ENCODE results near the gene LILRB4. TPM values are rescaled to one million over a fixed set of nuclear protein-coding genes. Genes with fewer than 3 reads are reported as not detected.

LILRB4 gene
- total and polyA plus RNA-seq, 9 of the 15 experiments (the other 6 are each of a cell fraction or from before 2014, with no cell fraction given), result not detected

GRCh38 chr19:54692298-54692615 lies 29.5 kb downstream of the LILRB4 start:
- WGBS (ENCODE audit: insufficient coverage, low coverage, missing lambda C conversion rate), result 13% methylated on average over 4 of the region's 4 CpGs
- Histone ChIP-seq H3K79me2 (ENCODE audit: control insufficient read depth, insufficient read depth, low read length) (no peaks in the 10 kb centered on the region), H3K36me3 (ENCODE audit: control insufficient read depth, insufficient read depth, low read length) (no peaks in the 10 kb centered on the region), H3K4me2 (ENCODE audit: insufficient read depth, low read length) (no peak overlapping the region), H3K9me1 (ENCODE audit: control insufficient read depth, insufficient read depth, low read length) (no peaks in the 10 kb centered on the region), H3K27ac (ENCODE audit: extremely low read depth, low read depth, low read length) (no peak overlapping the region), H4K20me1 (replicated peaks; ENCODE audit: control insufficient read depth, insufficient read depth, low read length) (no peaks in the 10 kb centered on the region), H2AFZ (ENCODE audit: low read depth, low read length) (no peak overlapping the region), H3K27me3 (ENCODE audit: control insufficient read depth in 2 of 2, insufficient read depth in 2 of 2, low read length in 2 of 2) (no peaks in the 10 kb centered on the region; a peak in 1 of 5 replicates), H3K4me1 (replicated peaks in 1 of 2; ENCODE audit: control insufficient read depth in 2 of 2, insufficient read depth in 2 of 2, low read length in 2 of 2) (peaks cover 17 to 28% of the 10 kb centered on the region in 2 experiments; a peak in 4 of 5 replicates), H3K4me3 (no peak overlapping the region), H3K9ac (ENCODE audit: insufficient read depth in 1 of 2, low read depth in 2 of 2, low read length in 2 of 2) (no peak overlapping the region), H3K9me3 (replicated peaks; ENCODE audit: control insufficient read depth, insufficient read depth, low read depth, low read length) (no peaks in the 10 kb centered on the region)
- ChIA-PET CTCF (ENCODE audit: low intra/inter-chr PET ratio) (no interaction called here), POLR2A (no interaction called here)
- DNase-seq (ENCODE audit: extremely low read depth in 1 of 4, low spot score in 3 of 4), result no peak
- intact Hi-C loops (cut with micrococcal nuclease) (no loop called here), in situ Hi-C loops (cut with MboI) (no loop called here)
- no TSS peak for BruUV-seq (replicated peaks)
- TF ChIP-seq KDM1A (IDR thresholded peaks at IDR 0.05) (0 out of 4 replicates have a peak, but pooled peaks of 1 of the 2 experiments have one; percentile 21), BCOR (IDR thresholded peaks at IDR 0.05) (peak; percentile 29; the same call in 1 of the 2 replicates), ZNF146 (CRISPR knock-in tag; IDR thresholded peaks at IDR 0.05; ENCODE audit: unreplicated experiment) (peak; percentile 92), ZNF77 (CRISPR knock-in tag; IDR thresholded peaks at IDR 0.05) (no peak)
- ATAC-seq, result no peak
- FAIRE-seq, result no peak

- in situ Hi-C loops (cut with MboI), result no loop called here
Measured at GRCh38 chr19:54694648-54695047, 31.9 kb downstream of the LILRB4 start.

More at GRCh38 chr19:54694648-54695047, 31.9 kb downstream of the LILRB4 start:
- WGBS (ENCODE audit: insufficient coverage, low coverage, missing lambda C conversion rate), result 2% methylated on average over 5 of the region's 5 CpGs
- no TSS peak for BruUV-seq (replicated peaks)
- intact Hi-C loops (cut with micrococcal nuclease), result no loop called here
- POLR2A ChIA-PET, result no interaction called here
- Histone ChIP-seq H3K4me3 (no peak overlapping the region), H3K27me3 (ENCODE audit: control insufficient read depth in 2 of 2, insufficient read depth in 2 of 2, low read length in 2 of 2) (no peaks in the 10 kb centered on the region), H2AFZ (ENCODE audit: low read depth, low read length) (peak overlapping the region; percentile 78), H3K9ac (ENCODE audit: insufficient read depth in 1 of 2, low read depth in 2 of 2, low read length in 2 of 2) (no peak overlapping the region; a peak in 1 of 4 replicates), H3K9me1 (ENCODE audit: control insufficient read depth, insufficient read depth, low read length) (no peaks in the 10 kb centered on the region), H4K20me1 (replicated peaks; ENCODE audit: control insufficient read depth, insufficient read depth, low read length) (no peaks in the 10 kb centered on the region), H3K79me2 (ENCODE audit: control insufficient read depth, insufficient read depth, low read length) (no peaks in the 10 kb centered on the region; the same call in 2 of the 3 replicates), H3K4me1 (replicated peaks in 1 of 2; ENCODE audit: control insufficient read depth in 2 of 2, insufficient read depth in 2 of 2, low read length in 2 of 2) (peaks cover 22 to 44% of the 10 kb centered on the region in 2 experiments; a peak in 4 of 5 replicates), H3K4me2 (ENCODE audit: insufficient read depth, low read length) (no peak overlapping the region), H3K27ac (ENCODE audit: extremely low read depth, low read depth, low read length) (no peak overlapping the region), H3K9me3 (replicated peaks; ENCODE audit: control insufficient read depth, insufficient read depth, low read depth, low read length) (no peaks in the 10 kb centered on the region), H3K36me3 (ENCODE audit: control insufficient read depth, insufficient read depth, low read length) (no peaks in the 10 kb centered on the region)
- CTCF ChIA-PET (ENCODE audit: low intra/inter-chr PET ratio), result no interaction called here
- DNase-seq (ENCODE audit: extremely low read depth in 1 of 4, low spot score in 3 of 4), result peak in 1 of 4 experiments; percentile 28
- FAIRE-seq, result no peak
- ATAC-seq, result peak; percentile 35; the same call in 2 of the 3 replicates
- TF ChIP-seq ZNF24 (IDR thresholded peaks at IDR 0.05) (no peak), SPI1 (IDR thresholded peaks at IDR 0.05; ENCODE audit: borderline replicate concordance, low read depth, low read length) (peak; percentile 1; the same call in 1 of the 2 replicates)

All from K562 (cell line).